NCI-H2227 (cell line): Measurements from ENCODE around the gene GPX3.

Experiments
- DNase-seq: peaks from one replicate; lab custom pipeline; 2025; ENCODE audit not compliant: unreplicated experiment; lab: John Stamatoyannopoulos, UW

GPX3 gene

DNA sequence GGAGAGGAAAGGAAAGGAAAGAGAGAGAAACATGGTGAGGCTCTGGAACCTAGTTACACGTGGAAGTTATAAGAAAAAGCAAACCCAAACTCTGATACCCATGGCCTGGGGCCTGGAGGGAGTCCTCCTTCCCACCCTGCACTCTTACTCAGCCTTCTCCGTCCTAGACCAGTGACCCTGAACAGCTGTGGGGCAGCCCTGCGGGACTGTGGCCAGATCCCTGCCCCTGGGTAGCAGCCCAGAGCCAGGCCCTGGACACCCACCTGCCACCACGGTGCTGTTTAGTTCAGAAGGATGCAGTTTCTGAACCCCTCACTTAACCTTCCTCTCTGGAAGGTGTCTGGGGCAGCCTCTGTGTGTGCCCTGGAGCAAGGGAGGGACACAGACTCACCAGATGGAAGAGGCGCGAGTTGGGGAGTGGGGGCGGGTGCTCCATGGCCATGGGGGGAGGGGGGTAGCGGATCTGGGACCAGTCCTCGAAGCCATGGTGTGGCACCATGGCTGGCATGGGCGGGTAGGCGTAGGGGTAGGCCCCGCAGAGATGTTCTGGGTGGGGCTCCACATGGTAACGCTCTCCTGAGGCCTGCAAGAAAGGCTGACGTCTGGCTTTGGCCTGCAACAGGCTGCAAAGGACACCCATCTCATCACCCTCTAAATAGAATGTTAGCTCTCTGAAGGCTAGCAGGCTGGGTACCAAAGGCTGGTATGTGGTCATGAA is 13.0 kb downstream of the GPX3 start:
- no peak for DNase-seq

DNA sequence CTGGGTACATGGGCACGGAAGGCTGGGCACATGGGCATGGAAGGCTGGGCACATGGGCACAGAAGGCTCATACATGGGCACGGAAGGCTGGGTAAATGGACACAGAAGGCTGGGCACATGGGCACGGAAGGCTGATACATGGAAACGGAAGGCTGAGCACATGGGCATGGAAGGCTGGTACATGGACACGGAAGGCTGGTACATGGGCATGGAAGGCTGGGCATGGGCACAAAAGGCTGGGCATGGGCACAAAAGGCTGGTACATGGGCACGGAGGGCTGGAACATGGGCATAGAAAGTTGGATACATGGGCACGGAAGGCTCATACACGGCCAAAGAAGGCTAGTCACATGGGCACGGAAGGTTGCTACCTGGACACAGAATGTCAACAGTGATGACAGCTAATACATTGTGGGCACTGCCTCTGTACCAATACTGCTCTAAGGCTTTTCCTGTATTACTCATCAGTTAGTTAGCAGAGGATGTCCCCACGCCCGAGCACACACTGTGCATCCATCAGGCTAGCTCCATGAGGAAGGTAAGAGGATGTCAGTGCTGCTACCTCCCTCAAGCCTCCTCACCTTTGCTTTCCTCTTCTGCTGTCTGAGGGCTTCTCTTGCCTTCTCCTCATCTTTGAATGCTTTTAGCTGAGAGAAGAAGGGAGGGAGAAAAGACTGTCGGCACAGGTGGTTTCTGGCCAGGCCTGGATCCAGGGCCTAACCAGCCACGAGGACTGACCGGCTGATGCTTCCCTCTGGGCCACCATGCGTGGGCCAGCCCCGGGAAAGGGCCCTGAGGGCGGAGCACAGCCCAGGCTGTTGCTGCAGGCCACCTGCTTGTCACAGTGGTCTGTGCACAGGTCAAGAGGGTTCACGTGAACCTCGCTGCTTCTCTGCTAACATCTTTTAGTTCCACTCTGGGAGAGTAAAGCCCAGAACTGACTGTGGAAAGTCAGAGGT is 14.3 kb downstream of the GPX3 start:
- no peak for DNase-seq

DNA sequence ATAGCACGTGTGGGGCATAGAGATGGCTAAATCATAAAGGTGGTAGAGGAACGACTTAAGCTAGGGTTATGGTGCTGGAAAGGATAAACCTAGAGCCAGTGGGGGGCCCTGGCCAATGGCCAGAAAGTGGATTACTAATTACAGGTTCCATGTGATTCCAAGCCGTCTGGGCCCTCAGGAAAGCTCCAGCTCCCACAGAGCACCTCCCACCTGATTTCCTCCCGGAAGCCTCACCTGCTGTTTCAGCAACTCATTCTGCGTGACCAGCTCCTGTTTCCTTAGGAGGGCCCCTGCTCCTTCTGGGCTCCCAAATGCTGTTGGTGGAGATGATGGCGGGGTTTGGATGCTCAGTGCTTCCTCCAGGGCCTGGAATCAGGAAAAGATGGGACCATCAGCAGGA is 16.2 kb downstream of the GPX3 start:
- DNase-seq, result peak; percentile 68

DNA sequence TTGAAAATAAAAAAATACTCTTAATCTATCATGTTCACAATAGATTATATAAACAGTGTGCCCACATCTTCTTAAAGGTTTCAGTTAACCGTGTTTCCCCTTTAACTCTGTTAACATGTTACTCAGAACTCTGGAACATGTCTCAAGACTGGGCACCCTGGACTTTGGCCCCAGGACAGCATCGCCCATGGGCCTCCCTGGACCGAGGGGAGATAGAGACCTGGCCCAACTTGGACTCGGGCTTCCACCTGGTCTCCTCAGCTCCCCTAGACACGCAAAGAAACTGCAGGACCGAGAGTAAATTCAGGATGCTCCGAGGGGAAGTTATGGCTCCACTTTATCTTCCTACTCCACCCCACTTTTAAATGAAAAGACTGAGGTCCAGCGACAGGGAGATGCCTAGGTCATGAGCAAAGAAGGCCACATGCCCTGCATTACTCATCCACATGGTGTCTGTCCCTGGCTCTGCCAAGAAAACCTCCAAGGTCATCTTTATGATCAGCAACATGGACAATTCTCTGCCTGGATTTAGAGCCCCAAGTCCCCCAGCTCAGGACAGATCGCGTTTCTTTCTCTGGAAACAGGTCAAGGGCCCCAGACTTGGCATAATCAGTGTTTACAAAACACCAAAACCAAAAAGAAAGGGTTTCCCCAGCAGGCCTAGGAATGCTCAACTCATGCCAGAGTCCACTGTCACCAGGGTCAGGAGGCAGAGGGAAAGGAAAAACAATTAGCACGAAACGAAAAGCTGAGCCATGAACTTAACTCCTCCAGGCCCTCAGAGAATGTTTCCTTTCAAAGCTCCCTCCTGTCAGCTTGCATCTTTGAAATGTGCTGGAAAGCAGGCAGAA is 17.4 kb downstream of the GPX3 start:
- DNase-seq, result no peak

DNA sequence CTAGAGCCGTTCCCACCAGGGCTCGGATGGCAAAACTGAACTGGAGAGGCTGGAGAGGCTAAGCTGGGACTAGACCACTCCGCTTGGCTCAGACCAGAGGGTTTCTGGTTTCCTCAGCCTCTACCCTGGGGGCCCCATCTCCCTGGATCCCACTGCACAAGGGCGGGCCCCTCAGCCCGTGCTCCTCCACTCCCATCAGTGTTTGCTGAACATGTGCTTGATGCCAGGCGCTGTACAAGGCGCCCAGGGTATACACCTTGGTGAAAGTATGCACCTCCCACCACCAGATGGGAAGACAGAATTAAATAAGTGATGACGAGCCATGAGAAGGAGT is 18.0 kb downstream of the GPX3 start:
- no peak for DNase-seq

DNA sequence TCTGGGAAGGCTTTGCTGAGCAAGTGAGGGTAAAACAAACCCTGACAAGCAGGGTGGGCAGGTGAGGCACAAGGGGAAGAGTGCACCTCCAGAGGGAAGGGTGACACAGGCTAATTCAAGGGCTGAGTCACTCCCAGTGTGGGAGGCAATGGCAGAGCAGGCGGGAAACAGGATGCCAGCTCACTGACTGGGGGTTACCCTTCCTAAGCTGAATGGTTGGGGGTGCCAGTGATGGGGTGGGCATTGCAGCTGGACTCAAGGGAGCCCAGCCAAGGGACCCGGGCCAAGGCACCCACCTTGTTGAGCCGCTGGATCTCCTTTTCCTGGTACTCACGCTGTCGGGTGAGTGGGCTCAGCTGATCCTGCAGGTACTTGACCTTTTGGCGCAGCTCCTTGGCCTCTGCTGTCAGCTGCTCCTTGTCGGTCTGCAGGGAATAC is 18.4 kb downstream of the GPX3 start:
- DNase-seq, result no peak

DNA sequence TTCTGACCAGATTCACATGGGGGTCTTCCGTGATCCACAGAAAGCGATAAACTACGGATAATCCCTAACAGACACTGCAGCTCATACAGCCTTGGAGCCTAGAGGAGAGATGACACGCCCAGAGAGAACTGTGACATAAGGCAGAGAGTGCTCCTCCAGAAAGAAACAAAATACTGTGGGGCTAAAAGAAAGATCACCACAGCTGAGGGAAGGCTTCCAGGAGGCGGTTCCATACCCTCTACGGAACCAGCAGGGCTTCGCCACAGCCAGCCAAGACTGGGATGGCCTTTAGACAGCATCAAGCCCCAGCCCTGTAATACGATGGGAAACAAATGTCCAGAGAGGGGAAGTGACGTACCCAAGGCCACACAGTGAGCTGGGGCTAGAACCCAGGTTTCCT is 19.3 kb downstream of the GPX3 start:
- DNase-seq, result no peak

DNA sequence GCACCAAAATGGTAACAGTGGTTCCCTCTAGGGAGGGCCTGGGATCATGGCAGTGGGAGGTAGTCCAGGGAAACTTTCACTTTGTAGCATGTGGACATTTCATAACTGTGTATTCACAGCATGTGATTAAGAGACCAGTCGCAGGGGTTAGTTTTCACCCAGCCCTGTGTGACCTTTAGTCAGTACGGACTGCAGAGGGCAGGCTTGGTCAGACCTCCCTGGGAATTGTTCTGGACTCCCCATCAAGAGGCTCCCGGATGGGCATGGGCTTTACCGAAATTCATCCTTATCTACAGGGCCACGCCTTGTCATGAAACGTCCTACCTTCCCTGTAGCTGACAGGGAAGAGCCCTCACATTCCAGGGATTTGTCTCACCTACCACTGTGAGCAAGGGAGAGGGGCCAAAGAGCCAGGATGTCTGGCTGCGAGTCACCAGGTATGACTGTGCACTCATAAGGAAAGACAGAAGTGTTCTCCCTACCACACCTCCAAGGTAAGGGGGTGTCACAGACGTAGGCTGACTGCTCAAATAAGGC is 19.9 kb downstream of the GPX3 start:
- DNase-seq, result no peak

DNA sequence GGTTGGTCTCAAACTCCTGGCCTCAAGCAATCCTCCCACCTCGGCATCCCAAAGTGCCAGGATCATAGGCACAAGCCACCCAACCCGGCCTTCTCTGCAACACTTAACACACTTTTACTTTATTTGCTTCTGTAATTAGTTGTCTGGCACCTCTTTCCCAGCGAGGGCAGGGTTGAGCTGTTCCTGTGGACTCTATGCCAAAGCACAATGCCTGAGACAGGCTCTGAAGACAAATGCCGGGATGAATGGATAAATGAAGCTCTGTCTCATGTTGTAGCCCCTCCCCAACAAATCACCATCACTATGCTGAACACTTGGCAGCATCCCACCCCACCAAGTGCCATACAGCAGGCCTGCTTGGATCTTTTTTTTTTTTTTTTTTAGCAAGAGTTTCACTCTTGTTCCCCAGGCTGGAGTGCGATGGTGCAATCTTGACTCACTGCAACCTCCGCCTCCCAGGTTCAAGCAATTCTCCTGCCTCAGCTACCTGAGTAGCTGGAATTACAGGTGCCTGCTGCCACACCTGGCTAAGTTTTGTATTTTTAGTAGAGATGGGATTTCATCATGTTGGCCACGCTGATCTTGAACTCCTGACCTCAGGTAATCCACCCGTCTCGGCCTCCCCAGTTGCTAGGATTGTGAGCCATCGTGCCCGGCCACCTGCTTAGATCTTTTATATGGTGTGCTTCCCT is 21.3 kb downstream of the GPX3 start:
- no peak for DNase-seq

DNA sequence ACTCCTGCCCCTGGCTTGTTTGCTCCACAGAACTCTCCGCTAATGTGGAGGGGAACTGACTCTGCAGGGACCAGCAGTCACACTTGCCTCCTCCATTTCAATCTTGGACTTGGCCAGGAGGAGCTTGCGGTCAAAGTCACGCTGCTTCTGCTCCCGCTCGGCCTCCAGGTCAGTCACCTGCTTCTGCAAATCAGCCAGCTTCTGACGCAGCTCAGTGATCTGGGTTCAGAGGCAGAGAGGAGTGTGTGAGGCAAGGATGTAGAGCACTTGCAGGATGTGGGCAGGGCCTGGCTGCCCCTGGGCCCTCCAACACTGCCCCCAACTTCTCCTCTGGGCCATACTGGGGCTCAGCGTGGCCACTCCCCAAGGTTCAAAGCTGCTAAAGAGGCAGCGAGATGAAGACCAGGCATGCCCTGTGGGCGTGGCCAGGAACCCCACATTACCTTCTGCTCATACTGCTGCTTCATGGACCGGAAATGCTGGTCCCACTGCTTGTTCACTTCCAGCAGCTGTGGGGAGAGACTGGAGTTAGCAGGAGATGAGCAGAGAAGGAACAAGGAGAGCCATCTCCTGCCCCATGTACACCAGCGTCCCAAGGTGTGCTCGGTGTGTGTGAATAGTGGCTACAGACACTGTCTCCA is 22.2 kb downstream of the GPX3 start:
- no peak for DNase-seq

DNA sequence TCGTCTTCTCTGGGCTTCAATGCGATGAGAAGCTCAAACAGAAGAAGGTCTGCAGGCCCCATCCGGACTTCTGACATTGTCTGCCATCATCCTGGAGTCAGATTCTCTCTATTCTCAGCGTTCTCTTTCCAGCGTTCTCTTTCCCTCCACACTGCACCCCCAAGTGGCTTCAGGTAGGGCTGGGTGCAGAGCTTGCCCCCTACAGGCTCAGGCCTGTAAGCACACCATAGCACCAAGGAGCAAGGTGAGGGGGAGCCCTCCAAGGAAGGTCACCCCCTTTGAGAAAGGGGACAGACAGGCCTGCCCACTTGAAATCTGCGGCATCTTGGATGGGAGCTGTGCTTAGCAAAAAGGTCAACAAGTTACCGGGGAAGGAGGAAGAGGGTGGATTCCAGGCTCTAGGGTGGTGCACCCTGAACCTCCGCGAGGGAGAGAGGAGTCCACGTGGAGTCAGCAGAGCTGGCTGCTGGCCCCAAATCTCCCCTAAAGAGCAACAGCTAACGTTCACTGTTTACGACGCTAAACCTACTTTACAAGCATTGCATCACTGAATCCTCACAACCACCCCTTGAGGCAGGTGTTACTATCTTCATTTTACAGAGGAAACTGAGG is 27.5 kb downstream of the GPX3 start:
- DNase-seq, result peak; percentile 5

DNA sequence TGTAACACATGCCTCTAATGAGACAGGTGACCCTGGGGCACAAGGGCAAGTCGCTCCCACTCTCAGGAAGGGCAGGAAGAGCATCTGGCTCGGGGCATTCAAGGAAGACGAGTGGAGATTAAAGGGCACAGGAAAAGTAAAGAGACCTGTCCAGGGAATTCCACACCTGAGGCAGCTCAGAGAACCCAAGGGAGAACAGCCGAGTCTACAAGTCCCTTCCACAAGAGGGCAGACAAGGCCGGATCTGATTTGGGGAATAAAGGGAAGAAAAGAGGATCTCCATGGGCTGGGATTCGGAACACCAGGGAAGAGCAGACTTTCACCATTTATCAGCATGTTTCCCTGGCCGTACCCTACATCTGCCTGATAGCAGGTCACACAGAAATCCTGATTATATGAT is 28.1 kb downstream of the GPX3 start:
- no peak for DNase-seq

DNA sequence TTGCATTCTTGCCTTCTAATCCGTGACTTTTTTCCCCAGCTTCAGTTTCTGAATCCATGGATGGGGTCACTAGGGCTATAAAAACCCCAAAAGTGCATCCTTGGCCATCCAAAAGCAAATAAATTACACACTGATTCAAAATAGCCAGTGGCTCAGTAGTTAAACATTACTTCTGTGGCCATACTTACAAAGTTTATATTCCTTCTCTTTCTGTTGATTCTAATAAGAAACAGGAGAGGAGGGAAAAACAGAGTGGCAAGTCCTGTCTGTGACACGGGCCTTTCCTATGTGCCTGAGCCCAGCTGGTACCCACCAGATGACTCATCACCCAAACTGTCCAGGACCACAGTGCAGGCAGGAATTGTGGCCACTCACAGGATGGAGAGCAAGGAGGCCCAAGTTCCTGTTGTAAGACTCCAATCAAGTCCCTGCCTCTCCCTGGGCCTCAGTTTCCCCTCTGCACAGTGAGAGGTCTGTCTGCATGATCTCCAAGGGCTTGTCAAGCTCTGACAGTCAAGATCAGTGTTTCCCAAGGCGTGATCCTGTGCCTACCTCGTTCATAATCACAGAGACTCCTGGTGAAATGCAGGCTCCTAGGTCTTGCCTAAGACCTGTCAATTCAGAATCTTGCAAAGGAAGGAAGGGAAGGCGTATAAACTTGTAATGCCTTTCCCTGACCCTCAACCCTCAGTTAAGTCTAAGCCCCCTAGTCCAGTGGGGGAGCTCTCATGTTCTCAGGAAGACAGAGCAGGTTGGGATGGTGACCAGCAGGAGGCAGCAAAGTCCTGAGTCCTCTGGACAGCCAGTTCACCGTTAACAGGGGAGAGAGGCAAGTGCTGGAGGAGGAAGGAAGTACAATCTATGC is 30.9 kb downstream of the GPX3 start:
- peak; percentile 51 for DNase-seq

DNA sequence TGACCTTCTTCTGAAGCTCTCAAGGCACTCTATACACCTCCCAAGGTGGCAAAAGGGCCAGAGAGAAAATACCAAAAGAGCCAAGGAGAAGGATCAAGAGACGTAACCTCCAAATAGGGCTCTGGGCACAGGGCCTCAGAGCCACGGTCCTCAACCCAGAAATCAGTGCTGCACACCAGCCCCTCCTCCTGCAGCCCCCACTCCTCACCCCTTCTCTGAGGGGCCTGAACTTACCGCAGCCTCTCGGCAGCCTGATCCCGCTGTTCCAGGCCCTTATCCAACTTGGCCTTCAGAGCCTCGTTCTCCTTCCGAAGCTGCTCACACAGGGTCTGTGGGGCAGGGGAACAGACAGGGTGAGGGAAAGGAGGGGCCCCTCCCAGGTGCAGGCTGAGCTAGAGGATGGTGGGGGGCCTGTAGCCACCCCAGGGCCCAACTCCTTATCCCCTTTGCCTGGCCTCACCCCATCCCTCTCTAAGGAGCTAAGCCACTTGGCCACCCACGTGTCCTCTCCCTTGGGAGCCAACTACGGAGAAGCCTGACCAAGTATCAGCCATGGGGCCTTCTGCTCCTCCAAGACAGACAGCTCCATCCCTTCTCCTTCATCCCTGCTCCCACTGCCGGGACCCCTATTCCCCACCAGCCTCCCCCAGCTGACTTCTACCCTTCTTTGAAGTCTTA is 31.7 kb downstream of the GPX3 start:
- DNase-seq, result no peak

DNA sequence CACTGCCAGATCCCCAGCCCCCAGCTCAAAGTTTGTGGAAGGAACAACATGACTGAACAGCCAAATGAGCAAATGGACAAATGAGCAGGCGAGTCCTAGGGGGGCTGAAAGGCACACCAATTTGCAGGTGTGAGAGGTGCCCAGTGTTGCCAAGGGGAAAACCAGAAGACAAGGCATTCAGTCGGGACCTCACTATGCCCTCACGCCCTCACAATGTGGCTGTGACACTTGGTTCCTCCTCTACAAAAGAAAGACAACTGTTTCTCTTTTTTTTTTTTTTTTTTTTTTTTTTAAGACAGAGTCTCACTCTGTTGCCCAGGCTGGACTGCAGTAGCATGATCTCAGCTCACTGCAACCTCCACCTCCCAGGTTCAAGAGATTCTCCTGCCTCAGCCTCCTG is 32.4 kb downstream of the GPX3 start:
- DNase-seq, result no peak

DNA sequence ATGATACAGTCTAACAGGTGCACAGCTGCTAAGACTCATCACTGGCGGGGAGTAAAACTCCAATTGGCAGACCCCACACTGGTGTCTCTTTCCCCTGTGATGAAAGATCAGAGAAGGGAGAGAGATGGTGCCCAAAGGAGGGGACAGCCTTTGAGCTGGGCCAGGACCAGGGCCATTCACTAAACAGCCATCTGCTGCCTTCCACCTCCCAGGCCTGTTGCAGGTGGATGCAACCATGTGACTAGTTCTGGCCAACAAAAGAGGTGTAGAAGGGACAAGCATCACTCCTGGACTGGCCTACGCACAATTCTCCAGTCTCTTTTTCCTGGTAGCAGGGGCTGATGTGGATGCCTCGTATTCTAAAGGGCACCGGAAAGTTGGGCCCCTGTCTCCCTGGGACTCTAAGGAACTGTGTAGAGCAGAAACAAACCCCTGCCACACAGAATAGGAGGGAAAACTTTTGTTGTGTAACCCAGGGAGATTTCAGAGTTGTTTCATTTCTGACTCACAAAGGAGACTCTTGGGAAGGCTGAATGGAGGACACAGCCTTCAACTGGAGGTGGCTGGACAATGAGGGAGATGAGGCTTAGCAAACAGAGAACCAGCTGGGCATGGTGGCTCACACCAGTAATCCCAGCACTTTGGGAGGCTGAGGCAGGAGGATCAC is 33.5 kb downstream of the GPX3 start:
- no peak for DNase-seq

DNA sequence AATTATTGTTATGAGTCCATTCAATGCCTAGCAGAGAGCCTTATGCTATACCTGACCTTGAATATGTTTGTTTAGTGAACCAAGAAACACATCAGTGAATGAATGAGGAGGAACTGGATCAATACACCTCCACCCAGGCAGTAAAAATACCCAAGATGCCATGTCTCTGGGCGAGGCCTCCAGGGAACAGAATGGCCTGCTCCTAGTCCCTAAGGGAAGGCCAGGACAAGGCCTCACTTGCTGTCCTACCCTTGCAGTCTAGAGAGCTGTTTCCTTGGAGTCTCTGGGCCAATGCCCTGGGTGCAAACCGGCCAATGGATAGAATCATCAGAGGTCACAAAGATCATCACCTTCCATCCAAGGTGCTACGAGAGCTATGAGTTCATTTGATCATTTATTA is 34.3 kb downstream of the GPX3 start:
- DNase-seq, result no peak

DNA sequence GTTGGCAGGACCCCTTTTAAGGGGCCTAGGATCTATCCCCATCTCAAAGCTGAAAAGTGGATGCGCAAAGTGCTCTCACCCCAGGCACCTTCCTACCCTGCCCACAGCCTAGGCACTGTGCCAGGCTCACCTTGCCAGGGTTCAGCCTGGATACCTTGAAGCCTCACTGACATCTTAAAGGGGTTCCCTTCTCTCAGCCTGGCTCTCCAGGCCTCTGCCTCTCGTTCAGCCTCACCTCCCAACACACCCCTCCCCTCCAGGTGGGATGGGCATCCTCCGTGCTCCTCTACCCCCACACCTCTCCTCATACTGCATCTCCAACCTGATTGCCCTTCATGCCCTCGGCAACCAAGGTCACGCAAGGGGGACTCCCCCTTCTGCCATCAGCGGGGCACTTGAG is 34.9 kb downstream of the GPX3 start:
- no peak for DNase-seq
